Right atrium auricular region (tissue), 2 donors: ENCODE data around the gene MICAL3. TPM values are rescaled to one million over a fixed set of nuclear protein-coding genes. Genes with fewer than 3 reads are reported as not detected.
A peak's percentile ranks its signal among the peaks of the same experiment; 100 is the strongest.

Experiments
- DNase-seq: peaks from one replicate; pipeline ENCODE4 v3.0.0-alpha.2; 2019; ENCODE audit warnings: low spot score
- H3K27ac ChIP-seq, 2 donors: fragments of 200-600 bp; sonication (generic); 1 replicate in 1 of 2; 2 replicates in 1 of 2; pipeline ENCODE4 v1.5.1; 2016 to 2019
- H3K27me3 ChIP-seq, 2 donors: fragments of 200-600 bp; sonication (generic); one replicate each; pipeline versions ENCODE4 v1.5.1 to v1.6.0; 2017 to 2019
- H3K36me3 ChIP-seq: fragments of 200-600 bp; sonication (generic); one replicate; pipeline ENCODE4 v1.5.1; 2016
- H3K4me1 ChIP-seq, 2 donors: fragments of 200-600 bp; sonication (generic); one replicate each; pipeline versions ENCODE4 v1.5.1 to v1.6.0; 2017 to 2019
- H3K4me3 ChIP-seq, 2 donors: fragments of 200-600 bp; sonication (generic); 1 replicate in 1 of 2; 2 replicates in 1 of 2; pipeline ENCODE4 v1.5.1; 2017 to 2019; ENCODE audit warnings: mild to moderate bottlenecking in 1 of 2, moderate library complexity in 1 of 2
- H3K9me3 ChIP-seq, 2 donors: fragments of 200-600 bp; sonication (generic); one replicate each; pipeline ENCODE4 v1.5.1; 2019
- total RNA-seq, 2 donors: library from RNA; depleted of rRNA; stranded (reverse); fragments of >200 nt; gene quantifications; one replicate each; pipeline ENCODE4 v1.1.0, GENCODE V29; 2016
- TF ChIP-seq, protein P1 (sequence below), 2 donors: fragments of 200-600 bp; sonication (generic); IDR thresholded peaks; one replicate each; pipeline ENCODE4 v1.5.1; 2019; ENCODE audit warnings: antibody characterized with exemption in 2 of 2

The MICAL3 gene
- total RNA-seq, 2 donors from 2014 or later = 42.5 to 45.1 TPM

- TF ChIP-seq, protein P1, sequence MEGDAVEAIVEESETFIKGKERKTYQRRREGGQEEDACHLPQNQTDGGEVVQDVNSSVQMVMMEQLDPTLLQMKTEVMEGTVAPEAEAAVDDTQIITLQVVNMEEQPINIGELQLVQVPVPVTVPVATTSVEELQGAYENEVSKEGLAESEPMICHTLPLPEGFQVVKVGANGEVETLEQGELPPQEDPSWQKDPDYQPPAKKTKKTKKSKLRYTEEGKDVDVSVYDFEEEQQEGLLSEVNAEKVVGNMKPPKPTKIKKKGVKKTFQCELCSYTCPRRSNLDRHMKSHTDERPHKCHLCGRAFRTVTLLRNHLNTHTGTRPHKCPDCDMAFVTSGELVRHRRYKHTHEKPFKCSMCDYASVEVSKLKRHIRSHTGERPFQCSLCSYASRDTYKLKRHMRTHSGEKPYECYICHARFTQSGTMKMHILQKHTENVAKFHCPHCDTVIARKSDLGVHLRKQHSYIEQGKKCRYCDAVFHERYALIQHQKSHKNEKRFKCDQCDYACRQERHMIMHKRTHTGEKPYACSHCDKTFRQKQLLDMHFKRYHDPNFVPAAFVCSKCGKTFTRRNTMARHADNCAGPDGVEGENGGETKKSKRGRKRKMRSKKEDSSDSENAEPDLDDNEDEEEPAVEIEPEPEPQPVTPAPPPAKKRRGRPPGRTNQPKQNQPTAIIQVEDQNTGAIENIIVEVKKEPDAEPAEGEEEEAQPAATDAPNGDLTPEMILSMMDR (IDR thresholded peaks at IDR 0.05) = no peak
- Histone ChIP-seq H3K27me3 (no peaks in the 10 kb centered on the region), H3K4me3 (no peak overlapping the region), H3K4me1 (peaks cover 0 to 19% of the 10 kb centered on the region in 2 donors), H3K9me3 (no peaks in the 10 kb centered on the region), H3K36me3 (peaks cover 25% of the 10 kb centered on the region), H3K27ac (peak overlapping the region; percentile 72 to 83)
- no peak for DNase-seq
Measured at GRCh38 chr22:17787241-17787640, 237.1 kb downstream of the MICAL3 start.

GRCh38 chr22:17786435-17787161 is 237.8 kb downstream of the MICAL3 start:
- peak overlapping the region; percentile 72 to 83 for H3K27ac ChIP-seq
- peak; percentile 76 for DNase-seq
- TF ChIP-seq, protein P1 (IDR thresholded peaks at IDR 0.05) = no peak
- H3K9me3 ChIP-seq = no peaks in the 10 kb centered on the region
- peaks cover 25% of the 10 kb centered on the region for H3K36me3 ChIP-seq
- H3K27me3 ChIP-seq = no peaks in the 10 kb centered on the region
- peaks cover 0 to 26% of the 10 kb centered on the region in 2 donors for H3K4me1 ChIP-seq
- H3K4me3 ChIP-seq = no peak overlapping the region

DNA sequence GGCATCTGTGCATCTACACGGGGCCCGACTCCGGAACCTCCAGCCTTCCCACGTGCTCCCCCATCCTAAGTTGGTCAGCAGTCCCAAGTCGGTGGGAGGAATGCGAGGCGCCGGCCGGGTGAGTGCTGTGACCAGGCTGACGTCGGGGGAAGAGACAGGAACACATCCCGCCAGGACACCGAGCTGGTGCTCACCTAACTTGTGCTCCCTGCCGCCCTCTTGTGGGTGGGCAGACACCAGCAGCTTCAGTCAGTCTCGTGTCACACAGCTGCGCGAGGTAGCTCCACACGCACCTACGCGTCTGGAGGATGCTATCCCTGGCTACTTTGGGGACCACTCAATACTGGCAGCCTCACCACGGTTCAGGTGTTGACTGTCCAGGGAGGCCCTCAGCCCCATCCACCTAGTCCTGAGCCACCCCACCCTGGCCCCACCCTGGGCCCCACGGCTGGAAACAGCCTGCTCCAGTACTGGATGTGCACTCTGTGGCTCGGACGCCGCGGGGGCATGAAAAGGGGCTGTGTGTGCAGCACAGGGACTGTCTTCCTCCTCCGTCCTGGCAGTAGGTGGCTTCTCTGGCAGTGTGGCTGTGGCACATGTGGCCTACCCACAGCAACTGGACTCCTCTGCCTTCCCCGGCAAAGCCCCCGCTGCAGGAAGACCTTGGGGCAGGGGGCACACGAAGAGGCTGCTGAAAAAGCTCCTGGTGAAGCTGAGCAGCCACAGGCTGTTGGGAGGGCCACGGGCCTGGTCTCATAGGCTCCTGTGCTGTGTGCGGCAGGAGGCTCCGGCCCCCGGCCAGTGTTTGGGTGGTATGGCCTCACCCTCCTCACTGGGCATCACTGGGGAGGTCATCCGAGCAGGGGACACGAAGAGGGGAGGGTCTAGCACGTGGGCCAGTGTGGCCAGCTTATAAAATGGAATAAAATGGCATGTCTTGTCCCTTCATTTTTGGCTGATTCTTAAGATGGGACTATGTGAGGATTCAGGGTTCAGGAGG is 238.9 kb downstream of the MICAL3 start:
- TF ChIP-seq, protein P1 (IDR thresholded peaks at IDR 0.05) = peak in 1 of 2 donors; percentile 65
- Histone ChIP-seq H3K4me1 (peaks cover 0 to 33% of the 10 kb centered on the region in 2 donors), H3K27ac (peak overlapping the region; percentile 72 to 83), H3K9me3 (no peaks in the 10 kb centered on the region), H3K27me3 (no peaks in the 10 kb centered on the region), H3K4me3 (no peak overlapping the region), H3K36me3 (peaks cover 22% of the 10 kb centered on the region)
- no peak for DNase-seq

DNA sequence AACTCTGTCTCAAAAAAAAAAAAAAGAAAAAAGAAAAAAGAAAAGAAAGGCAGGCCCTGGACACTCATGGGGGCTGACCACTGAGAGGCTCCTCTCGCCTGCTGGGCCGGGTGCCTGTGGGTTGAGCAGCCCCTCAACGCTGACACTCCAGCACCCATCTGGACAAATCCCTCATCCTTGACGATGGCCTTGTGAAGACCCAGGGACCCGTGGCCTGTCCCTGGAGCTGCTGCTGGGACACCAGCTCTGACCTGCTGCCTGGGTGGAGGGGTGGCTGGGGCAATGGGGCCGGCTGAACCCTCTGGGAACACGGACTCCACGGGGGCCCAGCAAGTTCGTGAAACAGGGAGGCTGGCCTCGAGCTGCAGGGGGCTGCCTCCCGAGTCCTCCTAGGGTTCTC is 239.6 kb downstream of the MICAL3 start:
- TF ChIP-seq, protein P1 (IDR thresholded peaks at IDR 0.05) = no peak
- Histone ChIP-seq H3K4me1 (peaks cover 0 to 33% of the 10 kb centered on the region in 2 donors), H3K4me3 (no peak overlapping the region), H3K27me3 (no peaks in the 10 kb centered on the region), H3K36me3 (peaks cover 15% of the 10 kb centered on the region), H3K9me3 (no peaks in the 10 kb centered on the region), H3K27ac (no peak overlapping the region)
- DNase-seq = no peak

- TF ChIP-seq, protein P1 (IDR thresholded peaks at IDR 0.05) = no peak
- Histone ChIP-seq H3K36me3 (peaks cover 8% of the 10 kb centered on the region), H3K4me1 (peaks cover 0 to 33% of the 10 kb centered on the region in 2 donors), H3K4me3 (no peak overlapping the region), H3K27ac (no peak overlapping the region), H3K9me3 (no peaks in the 10 kb centered on the region), H3K27me3 (no peaks in the 10 kb centered on the region)
- no peak for DNase-seq
Measured at GRCh38 chr22:17783773-17784480, 240.4 kb downstream of the MICAL3 start.
